Measurements from ENCODE around the gene GTSE1.

DNA sequence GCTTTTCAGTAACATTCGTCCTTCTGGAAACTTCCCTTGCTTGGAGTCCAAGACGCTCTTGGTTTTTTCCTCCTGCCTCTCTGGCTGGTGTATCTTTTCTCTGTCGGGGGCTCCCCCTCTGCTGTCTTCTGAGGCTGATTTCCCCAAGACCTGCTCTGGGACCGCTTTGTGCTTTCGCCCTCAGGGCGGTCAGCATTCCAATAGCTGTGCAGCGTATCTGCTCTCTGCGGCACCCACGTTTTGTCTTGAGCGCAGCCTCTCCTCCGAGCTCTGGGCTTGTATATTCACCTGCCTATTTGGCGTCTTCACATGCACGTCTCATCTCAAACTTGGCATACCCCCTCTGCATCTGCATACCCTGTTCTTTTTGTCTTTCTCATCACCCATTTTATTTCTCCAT lies 2.4 kb downstream of the GTSE1 start:
- TF ChIP-seq POLR2A (IDR thresholded peaks at IDR 0.05; ENCODE audit: low read length): no peak
- TF ChIP-seq GATA1 (IDR thresholded peaks at IDR 0.05; ENCODE audit: low read depth, low read length): no peak

Data from erythroblast (primary cell).